ENCODE measurements around the gene C1orf21. TPM values are rescaled to one million over a fixed set of nuclear protein-coding genes. Genes with fewer than 3 reads are reported as not detected.

The C1orf21 gene
- total RNA-seq, 2 donors from 2014 or later = 10.4 to 15.2 TPM

DNA sequence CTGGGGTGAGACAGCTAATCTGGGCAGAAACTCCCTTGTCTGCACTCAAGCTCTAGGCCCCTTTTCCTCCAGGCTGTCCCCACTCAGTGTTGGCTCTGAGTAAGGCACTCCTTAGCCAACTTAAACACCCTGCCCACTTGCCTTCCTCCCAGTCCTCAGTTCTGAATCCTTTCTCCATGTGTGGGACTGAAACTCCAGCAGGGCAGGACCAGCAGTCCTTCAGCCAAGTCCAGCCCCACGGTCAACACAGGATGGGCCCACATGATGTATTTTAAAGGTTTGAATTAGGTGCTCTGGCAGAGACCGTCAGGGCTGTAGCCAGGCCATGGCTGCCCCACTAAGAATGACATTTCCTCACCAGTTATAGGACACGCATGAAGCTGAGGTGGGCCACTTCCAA is 260.0 kb downstream of the C1orf21 start:
- Histone ChIP-seq H3K9me3 (no peaks in the 10 kb centered on the region), H3K27me3 (replicated peaks; ENCODE audit: insufficient read depth) (no peaks in the 10 kb centered on the region), H3K27ac (peak overlapping the region; percentile 11 to 49), H3K4me3 (no peak overlapping the region), H3K4me1 (ENCODE audit: control insufficient read depth in 1 of 2, low read depth in 2 of 2) (peaks cover 26 to 42% of the 10 kb centered on the region in 2 donors), H3K36me3 (no peaks in the 10 kb centered on the region)
- ATAC-seq (ENCODE audit: insufficient number of reproducible peaks, low FRiP score, low read depth) (no peak), DNase-seq (ENCODE audit: low spot score) (no peak)
- TF ChIP-seq, protein P1, sequence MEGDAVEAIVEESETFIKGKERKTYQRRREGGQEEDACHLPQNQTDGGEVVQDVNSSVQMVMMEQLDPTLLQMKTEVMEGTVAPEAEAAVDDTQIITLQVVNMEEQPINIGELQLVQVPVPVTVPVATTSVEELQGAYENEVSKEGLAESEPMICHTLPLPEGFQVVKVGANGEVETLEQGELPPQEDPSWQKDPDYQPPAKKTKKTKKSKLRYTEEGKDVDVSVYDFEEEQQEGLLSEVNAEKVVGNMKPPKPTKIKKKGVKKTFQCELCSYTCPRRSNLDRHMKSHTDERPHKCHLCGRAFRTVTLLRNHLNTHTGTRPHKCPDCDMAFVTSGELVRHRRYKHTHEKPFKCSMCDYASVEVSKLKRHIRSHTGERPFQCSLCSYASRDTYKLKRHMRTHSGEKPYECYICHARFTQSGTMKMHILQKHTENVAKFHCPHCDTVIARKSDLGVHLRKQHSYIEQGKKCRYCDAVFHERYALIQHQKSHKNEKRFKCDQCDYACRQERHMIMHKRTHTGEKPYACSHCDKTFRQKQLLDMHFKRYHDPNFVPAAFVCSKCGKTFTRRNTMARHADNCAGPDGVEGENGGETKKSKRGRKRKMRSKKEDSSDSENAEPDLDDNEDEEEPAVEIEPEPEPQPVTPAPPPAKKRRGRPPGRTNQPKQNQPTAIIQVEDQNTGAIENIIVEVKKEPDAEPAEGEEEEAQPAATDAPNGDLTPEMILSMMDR (IDR thresholded peaks at IDR 0.05) = no peak

DNA sequence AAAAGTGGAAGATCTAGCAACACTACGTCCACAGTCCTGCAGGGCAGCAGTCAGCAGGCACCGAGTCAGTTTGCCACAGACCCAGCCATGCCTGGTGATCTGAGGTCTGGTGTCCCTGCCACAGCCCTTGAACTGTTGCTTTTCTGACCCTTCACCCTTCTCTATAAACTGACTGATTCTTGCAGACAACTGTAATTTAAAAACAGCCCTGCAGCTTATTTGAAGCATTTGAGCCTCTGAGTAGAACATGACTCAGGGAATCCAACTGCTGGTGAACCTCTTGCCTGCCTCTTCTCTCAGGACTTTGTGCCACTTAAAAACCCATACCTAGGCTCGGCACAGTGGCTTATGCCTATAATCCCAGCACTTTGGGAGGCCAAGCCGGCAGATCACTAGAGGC is 260.6 kb downstream of the C1orf21 start:
- ATAC-seq (ENCODE audit: insufficient number of reproducible peaks, low FRiP score, low read depth) = no peak
- Histone ChIP-seq H3K9me3 (no peaks in the 10 kb centered on the region), H3K27ac (peak overlapping the region in 1 of 2 donors; percentile 49), H3K4me3 (no peak overlapping the region), H3K36me3 (no peaks in the 10 kb centered on the region), H3K27me3 (replicated peaks; ENCODE audit: insufficient read depth) (no peaks in the 10 kb centered on the region), H3K4me1 (ENCODE audit: control insufficient read depth in 1 of 2, low read depth in 2 of 2) (peaks cover 26 to 42% of the 10 kb centered on the region in 2 donors)
- TF ChIP-seq, protein P1 (IDR thresholded peaks at IDR 0.05) = peak; percentile 16
- no peak for DNase-seq (ENCODE audit: low spot score)

DNA sequence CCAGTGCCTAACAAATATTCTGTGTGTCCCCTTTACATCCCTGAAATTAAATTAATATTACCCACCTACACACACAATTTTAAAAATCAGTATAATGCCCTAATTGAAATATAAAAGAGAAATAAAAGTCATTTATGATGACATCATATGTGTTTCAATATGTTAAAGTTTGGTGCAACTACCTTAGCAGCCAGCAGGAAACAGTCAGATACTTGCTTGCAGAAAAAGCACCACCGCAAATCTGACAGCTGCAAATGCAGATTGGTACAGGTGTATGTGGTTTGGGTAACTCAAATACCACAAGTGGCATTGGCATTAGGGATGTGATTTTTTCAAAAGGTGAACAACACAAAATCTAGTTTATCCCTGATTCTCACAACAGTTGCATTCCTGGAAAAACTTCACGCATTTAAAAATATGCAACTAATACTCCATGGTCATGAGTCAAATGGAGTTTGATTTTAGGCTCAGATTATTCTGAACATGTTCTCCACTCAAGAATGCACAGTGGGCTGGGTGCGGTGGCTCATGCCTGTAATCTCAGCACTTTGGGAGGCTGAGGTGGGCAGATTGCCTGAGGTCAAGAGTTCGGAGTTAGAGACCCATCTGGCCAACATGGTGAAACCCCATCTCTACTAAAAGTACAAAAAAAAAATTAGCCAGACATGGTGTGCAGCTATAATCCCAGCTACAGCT is 261.5 kb downstream of the C1orf21 start:
- H3K27ac ChIP-seq = no peak overlapping the region
- H3K4me1 ChIP-seq (ENCODE audit: control insufficient read depth in 1 of 2, low read depth in 2 of 2) = peaks cover 26 to 42% of the 10 kb centered on the region in 2 donors
- DNase-seq (ENCODE audit: low spot score) (no peak), ATAC-seq (ENCODE audit: insufficient number of reproducible peaks, low FRiP score, low read depth) (no peak)
- no peaks in the 10 kb centered on the region for H3K36me3 ChIP-seq
- no peaks in the 10 kb centered on the region for H3K27me3 ChIP-seq (replicated peaks; ENCODE audit: insufficient read depth)
- no peaks in the 10 kb centered on the region for H3K9me3 ChIP-seq
- H3K4me3 ChIP-seq = no peak overlapping the region
- TF ChIP-seq, protein P1 (IDR thresholded peaks at IDR 0.05) = no peak

DNA sequence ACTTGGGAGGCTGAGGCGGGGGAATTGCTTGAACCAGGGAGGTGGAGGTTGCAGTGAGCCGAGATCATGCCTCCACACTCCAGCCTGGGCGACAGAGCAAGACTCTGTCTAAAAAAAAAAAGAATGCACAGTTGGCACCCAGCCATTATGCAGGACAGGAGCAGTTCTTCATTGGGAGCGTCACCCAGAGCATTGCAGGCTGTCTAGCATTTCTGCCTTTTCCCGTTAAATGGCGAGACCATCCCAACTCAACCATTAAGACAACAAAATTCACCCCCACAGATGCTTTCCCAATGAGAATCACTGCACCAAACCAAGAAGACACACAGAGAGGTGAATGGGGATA is 262.0 kb downstream of the C1orf21 start:
- Histone ChIP-seq H3K4me1 (ENCODE audit: control insufficient read depth in 1 of 2, low read depth in 2 of 2) (peaks cover 26 to 42% of the 10 kb centered on the region in 2 donors), H3K4me3 (peak overlapping the region; percentile 18), H3K9me3 (no peaks in the 10 kb centered on the region), H3K27ac (peak overlapping the region; percentile 55 to 71), H3K27me3 (replicated peaks; ENCODE audit: insufficient read depth) (no peaks in the 10 kb centered on the region), H3K36me3 (no peaks in the 10 kb centered on the region)
- DNase-seq (ENCODE audit: low spot score) = no peak
- TF ChIP-seq, protein P1 (IDR thresholded peaks at IDR 0.05) = no peak
- no peak for ATAC-seq (ENCODE audit: insufficient number of reproducible peaks, low FRiP score, low read depth)

DNA sequence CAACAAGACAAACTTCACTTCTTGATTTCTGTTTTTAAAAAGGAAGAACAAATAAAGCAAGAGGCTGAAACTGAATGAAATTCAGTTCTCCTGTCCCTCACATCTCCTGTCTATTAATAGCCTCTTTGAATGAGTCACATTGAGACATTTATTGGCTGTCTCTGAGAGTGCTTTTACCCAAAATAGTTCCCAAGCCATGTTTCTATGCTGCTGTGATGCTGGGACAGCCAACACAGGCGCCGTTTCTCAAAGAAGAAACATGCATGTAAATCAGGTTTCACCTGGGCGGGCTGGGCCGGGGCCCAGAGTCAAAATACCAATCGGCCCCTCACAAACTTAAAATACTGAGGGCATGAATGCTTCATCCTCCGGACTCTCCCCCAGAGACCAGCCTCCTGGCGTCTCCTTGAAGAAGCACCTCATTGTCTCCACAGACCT is 262.6 kb downstream of the C1orf21 start:
- H3K36me3 ChIP-seq = no peaks in the 10 kb centered on the region
- peak; percentile 67 for ATAC-seq (ENCODE audit: insufficient number of reproducible peaks, low FRiP score, low read depth)
- H3K4me1 ChIP-seq (ENCODE audit: control insufficient read depth in 1 of 2, low read depth in 2 of 2) = peaks cover 26 to 42% of the 10 kb centered on the region in 2 donors
- H3K4me3 ChIP-seq = peak overlapping the region; percentile 18
- peak overlapping the region; percentile 55 to 71 for H3K27ac ChIP-seq
- TF ChIP-seq, protein P1 (IDR thresholded peaks at IDR 0.05) = no peak
- no peak for DNase-seq (ENCODE audit: low spot score)
- no peaks in the 10 kb centered on the region for H3K9me3 ChIP-seq
- H3K27me3 ChIP-seq (replicated peaks; ENCODE audit: insufficient read depth) = no peaks in the 10 kb centered on the region
